CD4-positive, alpha-beta T cell treated with Interleukin-2 at 100 ng/mL for 4 hours (primary cell): ENCODE measurements around the gene PPP1R2B.

Experiments used
- DNase-seq: peaks from one replicate; pipeline ENCODE4 v3.0.0-alpha.2; 2020; ENCODE audit warnings: low spot score

The PPP1R2B gene

GRCh38 chr5:156879665-156880285, 29.7 kb downstream of the PPP1R2B start:
- DNase-seq: no peak

- no peak for DNase-seq
Measured at GRCh38 chr5:156883316-156883875, 33.3 kb downstream of the PPP1R2B start.

DNA sequence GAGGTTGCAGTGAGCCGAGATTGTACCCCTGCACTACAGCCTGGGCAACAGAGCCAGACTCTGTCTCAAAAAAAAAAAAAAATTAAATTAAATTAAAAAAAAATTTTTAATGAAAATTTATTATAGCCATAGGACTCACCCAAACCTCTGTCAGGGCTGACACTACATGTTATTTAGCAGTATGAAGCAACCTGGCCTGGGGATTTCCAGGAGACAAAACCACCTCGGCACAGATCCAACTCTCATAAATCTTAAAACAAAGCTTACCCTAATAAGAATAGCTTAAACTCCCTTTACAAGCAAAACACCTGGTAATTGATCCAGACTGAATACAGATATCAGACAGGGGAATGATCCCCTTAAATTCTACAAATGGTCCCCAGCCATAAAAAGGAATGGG, 38.4 kb downstream of the PPP1R2B start:
- DNase-seq: no peak

- DNase-seq: peak; percentile 7
Measured at GRCh38 chr5:156892223-156892622, 42.1 kb downstream of the PPP1R2B start.

DNA sequence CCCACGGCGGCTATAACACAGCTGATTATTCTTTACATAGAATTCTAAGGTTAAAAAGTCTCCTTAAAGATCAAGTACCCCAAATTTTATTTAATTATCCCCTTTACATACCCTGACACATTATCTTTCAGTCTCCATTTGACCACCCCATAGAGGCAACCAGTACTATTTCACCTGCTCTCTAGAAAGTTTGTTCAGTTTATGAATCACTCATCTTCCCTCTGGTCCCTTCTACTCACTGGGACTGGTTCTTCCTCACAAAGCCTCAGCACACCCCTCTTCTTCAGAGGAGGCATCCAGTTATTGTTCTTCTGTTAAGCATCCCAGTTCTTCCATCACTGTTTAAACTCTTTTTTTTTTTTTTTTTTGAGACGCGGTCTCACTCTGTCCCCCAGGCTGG, 42.8 kb downstream of the PPP1R2B start:
- DNase-seq: no peak

GRCh38 chr5:156893517-156893916, 43.4 kb downstream of the PPP1R2B start:
- DNase-seq: no peak

DNA sequence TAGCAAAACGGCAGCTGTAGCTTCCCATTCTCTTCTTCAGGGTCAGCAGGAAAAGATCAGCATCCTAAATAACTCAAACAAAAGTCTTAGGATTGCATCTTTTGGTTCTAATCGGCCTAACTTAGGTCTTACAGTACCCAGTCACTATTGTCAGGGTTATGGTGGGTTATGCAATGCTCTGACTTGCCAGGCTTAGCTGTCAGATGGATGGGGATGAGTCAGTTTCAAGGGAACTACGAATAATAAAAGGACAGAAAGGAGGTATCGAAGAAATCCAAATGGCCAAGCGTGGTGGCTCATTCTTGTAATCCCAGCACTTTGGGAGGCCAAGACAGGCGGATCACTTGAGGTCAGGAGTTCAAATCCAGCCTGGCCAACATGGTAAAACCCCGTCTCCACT, 46.5 kb downstream of the PPP1R2B start:
- DNase-seq: no peak
